ENCODE data around the gene ZC3H12A.
A peak's percentile ranks its signal among the peaks of the same experiment; 100 is the strongest.

ZC3H12A gene

DNA sequence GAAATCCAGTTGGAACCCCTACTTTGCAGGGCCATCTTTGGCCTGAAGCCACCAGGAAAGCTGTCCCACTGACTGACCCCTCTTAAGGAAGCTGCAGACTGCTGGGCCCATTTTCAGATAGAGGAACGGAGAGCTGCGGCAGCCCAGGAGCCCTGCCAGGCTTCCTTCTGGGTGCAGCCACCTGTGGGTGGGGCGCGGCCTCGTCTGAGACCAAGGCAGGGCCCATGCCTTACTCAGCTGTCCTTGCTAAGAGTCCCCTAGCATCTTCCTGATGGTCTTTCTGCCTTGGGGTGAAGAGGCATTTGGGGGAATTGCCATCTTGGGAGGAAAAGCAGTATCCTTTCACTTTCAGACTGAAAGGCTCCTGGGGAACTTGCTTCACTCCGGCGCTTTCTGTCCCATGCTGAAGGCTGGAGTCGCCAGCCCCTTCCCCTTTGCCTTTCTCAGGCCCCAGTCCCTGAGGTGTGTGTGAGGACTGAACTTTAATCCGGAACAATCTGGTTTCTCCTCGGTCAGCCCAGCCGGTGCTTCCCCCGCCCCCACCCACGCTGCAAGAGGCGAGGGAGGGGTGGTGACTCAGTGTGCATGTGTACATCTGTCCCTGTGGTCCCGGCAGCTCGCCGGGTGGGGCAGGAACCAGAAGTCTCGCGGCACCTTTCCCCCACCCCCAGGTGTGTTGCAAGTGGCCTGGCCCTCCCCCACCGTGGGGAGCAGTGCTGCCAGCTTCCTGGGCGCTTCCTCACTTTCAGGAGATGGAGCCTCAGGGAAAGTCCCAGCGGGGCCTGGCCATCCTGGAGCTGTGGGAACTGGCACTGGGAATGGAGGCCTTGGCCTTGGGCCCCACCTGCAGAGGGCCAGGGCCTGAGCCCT, 5.1 kb downstream of the ZC3H12A start:
- DNase-seq, result peak; percentile 53 to 80

GRCh38 chr1:37480125-37480466, 5.7 kb downstream of the ZC3H12A start:
- no peak for DNase-seq

DNA sequence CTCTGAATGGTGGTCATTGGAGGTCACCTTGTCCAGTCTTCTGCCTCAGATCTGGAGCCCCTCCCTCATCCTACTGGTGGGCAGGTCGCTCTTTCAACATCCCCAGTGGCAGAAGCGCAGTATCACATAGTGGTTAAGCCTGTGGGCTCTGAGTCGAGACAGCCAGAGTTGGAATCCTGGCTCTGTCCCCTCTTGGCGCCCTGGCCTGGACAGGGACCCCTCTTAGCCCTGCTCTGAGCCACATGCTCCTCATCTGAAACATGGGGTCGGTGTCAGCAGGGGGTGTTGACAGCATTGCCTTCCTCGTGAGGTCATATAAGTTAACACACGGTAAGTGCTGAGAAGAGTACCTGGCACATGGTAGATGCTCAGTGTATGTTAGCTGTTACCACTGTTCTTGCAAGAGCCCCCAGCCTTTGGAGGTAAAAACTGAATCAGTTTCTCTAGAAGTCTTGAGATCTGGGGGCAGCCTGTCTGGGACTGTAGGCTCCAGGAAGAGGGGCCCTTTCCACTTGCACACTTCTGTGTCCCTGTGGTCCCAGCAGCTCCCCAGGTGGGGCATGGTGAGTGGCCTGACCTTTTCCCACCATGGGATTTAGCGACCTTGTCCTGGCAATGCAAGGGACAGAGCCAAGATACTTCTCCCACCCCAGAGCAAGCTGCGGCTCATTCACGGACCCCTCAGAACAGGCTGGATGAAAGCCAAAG, 6.4 kb downstream of the ZC3H12A start:
- DNase-seq, result no peak

DNA sequence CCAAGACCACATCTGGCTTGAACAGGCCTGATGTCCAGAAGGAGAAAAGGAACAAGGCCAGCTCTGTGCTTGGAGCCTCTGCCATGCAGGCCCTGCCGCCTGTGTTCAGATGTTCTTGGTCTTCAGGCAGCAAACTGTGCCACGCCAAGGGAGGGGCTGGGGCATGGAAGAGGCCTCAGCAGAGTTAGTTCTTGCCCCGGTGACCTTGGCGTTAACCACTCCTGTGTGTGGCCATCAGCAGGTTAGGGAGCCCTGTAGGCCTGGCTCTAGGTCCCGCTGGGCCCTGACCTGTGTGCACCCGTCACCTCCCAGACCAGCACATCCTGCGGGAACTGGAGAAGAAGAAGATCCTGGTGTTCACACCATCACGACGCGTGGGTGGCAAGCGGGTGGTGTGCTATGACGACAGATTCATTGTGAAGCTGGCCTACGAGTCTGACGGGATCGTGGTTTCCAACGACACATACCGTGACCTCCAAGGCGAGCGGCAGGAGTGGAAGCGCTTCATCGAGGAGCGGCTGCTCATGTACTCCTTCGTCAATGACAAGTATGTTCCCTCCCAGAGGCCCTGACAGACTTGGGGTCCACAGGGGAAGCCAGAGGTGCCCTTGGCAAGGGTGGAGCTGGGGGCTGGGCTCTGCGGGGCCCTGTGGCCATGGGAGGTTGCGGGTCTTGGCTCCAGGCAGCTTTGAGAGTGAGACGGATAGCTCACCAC, 7.1 kb downstream of the ZC3H12A start:
- DNase-seq, result no peak

DNA sequence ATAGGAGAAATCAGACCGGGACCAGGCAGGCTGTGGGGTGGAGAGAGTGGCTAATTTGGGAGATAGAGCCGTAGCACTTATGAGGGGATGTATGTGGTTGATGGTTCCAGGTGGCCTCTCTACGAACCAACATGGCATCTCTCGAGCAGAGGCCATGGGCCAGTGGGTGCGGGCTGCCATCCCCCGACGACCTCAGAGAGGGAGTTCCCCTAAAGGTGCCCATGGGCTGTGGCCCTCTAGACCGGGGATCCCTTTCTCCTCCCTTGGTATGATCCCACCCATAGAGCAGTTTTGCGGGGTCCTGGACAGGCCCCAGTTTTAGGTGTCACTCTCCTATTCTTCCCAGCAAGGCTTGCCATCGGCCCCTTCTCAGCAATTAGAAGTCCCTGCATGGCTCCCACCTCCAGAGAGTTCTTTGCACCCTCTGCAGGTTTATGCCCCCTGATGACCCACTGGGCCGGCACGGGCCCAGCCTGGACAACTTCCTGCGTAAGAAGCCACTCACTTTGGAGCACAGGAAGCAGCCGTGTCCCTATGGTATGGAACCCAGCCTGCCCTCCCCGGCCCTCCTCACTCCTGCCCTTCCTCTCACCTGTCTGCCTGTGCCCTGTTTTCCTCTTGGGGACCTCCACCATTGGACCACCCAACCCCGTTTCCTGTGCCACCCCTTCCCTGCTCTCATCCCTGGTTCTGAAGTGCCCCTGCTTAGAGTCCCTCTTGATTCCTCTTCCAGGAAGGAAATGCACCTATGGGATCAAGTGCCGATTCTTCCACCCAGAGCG, 7.8 kb downstream of the ZC3H12A start:
- no peak for DNase-seq

- no peak for DNase-seq
These were observed 8.7 kb downstream of the ZC3H12A start for GRCh38 chr1:37482796-37483744.

GRCh38 chr1:37483785-37484184, 9.4 kb downstream of the ZC3H12A start:
- DNase-seq, result no peak

GRCh38 chr1:37484325-37485051, 10.1 kb downstream of the ZC3H12A start:
- no peak for DNase-seq

DNA sequence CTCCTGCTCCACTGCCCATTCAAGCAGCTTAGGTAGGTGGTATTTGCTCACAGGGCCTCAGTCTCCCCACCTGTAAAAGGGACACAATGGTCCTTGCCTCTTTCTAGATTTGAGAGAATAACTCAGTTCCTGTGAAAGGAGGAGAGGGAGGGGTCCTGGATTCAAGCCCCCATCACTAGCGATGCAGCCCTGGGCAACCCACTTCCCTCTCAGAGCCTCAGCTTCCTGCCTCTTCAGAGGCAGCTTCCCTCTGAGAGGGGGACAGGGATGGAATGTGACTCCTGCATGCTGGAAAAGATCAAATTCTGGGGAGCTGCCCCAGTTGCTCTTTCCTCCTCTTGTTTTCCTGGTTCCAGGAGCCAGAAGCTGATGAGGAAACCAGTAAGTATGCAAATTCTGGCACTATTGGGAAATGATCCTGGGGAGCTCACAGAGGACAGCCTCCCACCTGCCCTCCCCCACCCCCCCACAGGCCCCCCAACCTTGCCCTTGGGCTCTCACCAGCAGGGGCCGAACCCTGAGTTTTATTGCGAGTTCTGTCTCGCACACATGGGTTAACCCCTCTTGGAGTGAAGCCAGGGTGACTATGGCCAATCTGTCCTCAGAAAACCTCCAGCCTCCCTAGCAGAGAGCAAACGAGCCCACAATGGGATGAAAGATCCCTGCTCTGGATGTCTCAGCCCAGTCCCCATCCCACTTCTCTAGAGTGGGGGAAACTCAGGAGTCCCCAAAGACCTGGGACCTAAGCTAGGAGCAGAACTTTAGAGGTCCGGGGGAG, 11.7 kb downstream of the ZC3H12A start:
- peak; percentile 71 to 79 for DNase-seq

DNA sequence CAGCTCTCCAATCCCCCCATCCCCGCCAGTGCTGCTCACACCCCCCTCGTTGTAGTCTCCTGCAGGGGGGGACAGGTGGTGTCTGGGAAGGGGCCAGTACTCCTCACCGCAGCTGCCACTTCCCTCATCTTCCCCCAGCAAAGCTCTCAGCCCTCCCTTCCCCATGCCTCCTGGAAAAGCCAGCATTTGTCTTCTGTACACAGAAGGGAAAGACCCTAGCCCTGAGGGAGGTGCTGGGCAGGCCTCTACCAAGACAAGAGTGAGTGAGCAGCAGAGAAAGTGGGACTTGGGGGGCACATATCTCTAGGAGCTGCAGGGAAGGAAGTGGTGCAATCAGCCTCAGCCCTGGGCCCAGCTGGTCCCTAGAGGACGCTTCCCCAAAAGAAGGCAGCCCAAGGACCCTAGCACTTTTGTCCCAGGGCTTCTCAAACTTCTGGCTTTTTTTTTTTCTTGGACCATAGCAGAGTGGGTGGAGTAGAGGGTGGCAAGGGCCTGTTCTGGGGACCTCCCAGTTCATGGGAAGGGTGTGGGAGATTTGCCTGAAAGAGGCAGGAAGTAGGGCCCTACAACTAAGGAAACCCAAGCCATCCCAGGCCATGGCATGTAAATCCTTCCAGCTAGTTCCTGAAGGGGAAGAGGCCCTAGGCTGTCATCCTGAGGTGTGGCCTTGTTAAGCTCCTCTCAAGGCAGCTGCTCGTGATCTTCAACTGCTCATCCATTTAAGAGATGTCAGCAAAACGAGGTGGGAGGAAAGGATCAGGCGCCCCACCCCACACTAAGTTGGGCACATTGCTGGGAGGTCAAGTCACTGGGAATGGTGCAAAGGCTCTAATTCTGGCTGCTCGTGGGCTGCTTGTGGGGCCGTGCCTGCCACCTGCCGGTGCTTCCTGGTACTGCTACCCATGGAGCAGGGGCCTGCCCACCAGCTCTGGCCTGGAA, 12.6 kb downstream of the ZC3H12A start:
- DNase-seq, result peak; percentile 71 to 79

GRCh38 chr1:37487619-37487984, 13.2 kb downstream of the ZC3H12A start:
- no peak for DNase-seq

- no peak for DNase-seq
These were observed 19.1 kb downstream of the ZC3H12A start for GRCh38 chr1:37493336-37494098.

GRCh38 chr1:37495875-37496274, 21.5 kb downstream of the ZC3H12A start:
- no peak for DNase-seq

- no peak for DNase-seq
These were observed 23.5 kb downstream of the ZC3H12A start for GRCh38 chr1:37497832-37498231.

DNA sequence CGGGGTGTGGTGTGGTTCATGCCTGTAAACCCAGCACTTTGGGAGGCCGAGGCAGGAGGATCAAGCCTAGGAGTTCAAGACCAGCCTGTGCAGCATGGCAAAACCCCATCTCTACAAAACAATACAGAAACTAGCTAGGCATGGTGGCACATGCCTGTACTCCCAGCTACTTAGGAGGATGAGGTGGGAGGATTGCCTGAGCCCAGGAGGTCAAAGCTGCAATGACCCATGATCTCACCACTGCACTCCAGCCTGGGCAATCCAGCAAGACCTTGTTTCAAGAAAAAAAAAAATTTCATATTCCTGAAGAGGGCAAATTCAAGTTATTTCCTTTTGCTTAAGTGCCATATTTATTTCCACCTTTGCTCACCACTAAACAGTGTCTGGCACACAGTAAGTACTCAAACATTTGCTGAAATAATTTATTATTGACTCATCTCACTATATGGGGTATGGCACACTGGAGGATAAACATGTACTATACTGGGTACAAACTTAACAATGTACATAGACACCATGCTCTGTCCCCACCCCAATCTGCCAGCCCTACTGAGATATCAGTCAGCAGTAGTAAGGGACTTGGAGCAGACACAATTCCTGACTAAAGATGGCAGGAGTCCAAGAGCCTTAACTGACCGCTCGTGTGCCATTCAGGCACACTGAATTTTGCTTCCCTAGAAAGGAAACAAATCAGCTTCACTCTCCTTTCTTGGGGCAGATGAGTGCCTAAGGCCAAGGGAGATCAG, 24.7 kb downstream of the ZC3H12A start:
- DNase-seq, result no peak

- no peak for DNase-seq
These were observed 27.3 kb downstream of the ZC3H12A start for GRCh38 chr1:37501661-37502060.

- no peak for DNase-seq
These were observed 27.7 kb downstream of the ZC3H12A start for GRCh38 chr1:37502104-37502503.
